C4-2B (cell line): Measurements from ENCODE around the gene PEF1.

Experiments
- H3K27ac ChIP-seq: fragments of 450-650 bp; 2 replicates; pipeline ENCODE4 v1.5.1; 2017
- CTCF ChIP-seq: fragments of 450-650 bp; conservative IDR thresholded peaks from 2 replicates; pipeline ENCODE4 v1.5.1; 2017; ENCODE audit warnings: mild to moderate bottlenecking
- ZFX ChIP-seq: fragments of 450-650 bp; IDR thresholded peaks from 2 replicates; pipeline ENCODE4 v1.6.1; 2017

PEF1 gene

GRCh38 chr1:31644560-31645273, at the start of gene PEF1:
Gene PEF1 (minus strand): TSS chr1:31644876. CDS start chr1:31644864, 12 bp downstream.
- peak within 1 kb of the TSS; percentile 96 for H3K27ac ChIP-seq
- TF ChIP-seq CTCF = no peak
- TF ChIP-seq ZFX = peak; percentile 49; the same call in 1 of the 2 replicates

- H3K27ac ChIP-seq = no peak overlapping the region
- no peak for TF ChIP-seq CTCF
- no peak for TF ChIP-seq ZFX
Observed at GRCh38 chr1:31693231-31693630, 48.6 kb upstream of the PEF1 start.

- TF ChIP-seq ZFX = no peak
- no peak for TF ChIP-seq CTCF
- no peak overlapping the region for H3K27ac ChIP-seq
Observed at GRCh38 chr1:31691951-31692350, 47.3 kb upstream of the PEF1 start.

- H3K27ac ChIP-seq = no peak overlapping the region
- TF ChIP-seq ZFX (no peak), CTCF (no peak)
Observed at GRCh38 chr1:31691446-31691845, 46.8 kb upstream of the PEF1 start.

GRCh38 chr1:31690921-31691320, 46.2 kb upstream of the PEF1 start:
- H3K27ac ChIP-seq = no peak overlapping the region

GRCh38 chr1:31689854-31690253, 45.2 kb upstream of the PEF1 start:
- TF ChIP-seq ZFX = no peak
- no peak for TF ChIP-seq CTCF
- H3K27ac ChIP-seq = no peak overlapping the region

More at GRCh38 chr1:31690921-31691320, 46.2 kb upstream of the PEF1 start:
- TF ChIP-seq CTCF (no peak), ZFX (no peak)

GRCh38 chr1:31689379-31689778, 44.7 kb upstream of the PEF1 start:
- TF ChIP-seq CTCF (no peak), ZFX (no peak)
- H3K27ac ChIP-seq = no peak overlapping the region
